ENCODE results near the gene MRPS22. TPM values are rescaled to one million over a fixed set of nuclear protein-coding genes. Genes with fewer than 3 reads are reported as not detected.
A peak's percentile ranks its signal among the peaks of the same experiment; 100 is the strongest.

The MRPS22 gene
- total and polyA plus RNA-seq, 9 of the 15 experiments (the other 6 are each of a cell fraction or from before 2014, with no cell fraction given): 148 to 397 (median 229) TPM

GRCh38 chr3:139389552-139390368 is 45.9 kb downstream of the MRPS22 start, which contains the start of gene COPB2 (continued):
- TF ChIP-seq CBFA2T3 (IDR thresholded peaks at IDR 0.05) (no peak), EP400 (IDR thresholded peaks at IDR 0.05) (peak; percentile 98), ZBTB7A (IDR thresholded peaks at IDR 0.05; ENCODE audit: borderline replicate concordance, control insufficient read depth, low read depth, low read length) (no peak), PKNOX1 (IDR thresholded peaks at IDR 0.05) (peak; percentile 93), ZNF584 (CRISPR knock-in tag; IDR thresholded peaks at IDR 0.05; ENCODE audit: low read depth) (no peak), SAP30 (IDR thresholded peaks at IDR 0.05; ENCODE audit: borderline replicate concordance, insufficient read depth, low read depth, low read length, poor library complexity, severe bottlenecking) (no peak), ZFX (CRISPR knock-in tag; IDR thresholded peaks at IDR 0.05) (peak; percentile 97), ZFP1 (CRISPR knock-in tag; IDR thresholded peaks at IDR 0.05) (no peak), HINFP (tag; conservative IDR thresholded peaks at IDR 0.05; ENCODE audit: low read depth) (no peak), NELFE (IDR thresholded peaks at IDR 0.05; ENCODE audit: insufficient read depth, insufficient read length) (no peak), ATF1 (CRISPR knock-in tag; IDR thresholded peaks at IDR 0.05) (0 out of 2 replicates have a peak, but pooled peaks have one; percentile 2), ATF1 (tag; IDR thresholded peaks at IDR 0.05) (peak; percentile 95), JUN (IDR thresholded peaks at IDR 0.05; ENCODE audit: borderline replicate concordance, low read depth, low read length) (peak; percentile 7; the same call in 1 of the 2 replicates), JUN (CRISPR knock-in tag; IDR thresholded peaks at IDR 0.05; ENCODE audit: borderline replicate concordance) (no peak), HBP1 (CRISPR knock-in tag; IDR thresholded peaks at IDR 0.05) (no peak), GABPA (tag; conservative IDR thresholded peaks at IDR 0.05; ENCODE audit: low read depth) (peak; percentile 85), FOXJ3 (CRISPR knock-in tag; IDR thresholded peaks at IDR 0.05) (no peak), ZNF23 (CRISPR knock-in tag; IDR thresholded peaks at IDR 0.05) (no peak), ZNF282 (CRISPR knock-in tag; IDR thresholded peaks at IDR 0.05) (no peak), ZKSCAN8 (CRISPR knock-in tag; IDR thresholded peaks at IDR 0.05) (no peak), ZBTB1 (CRISPR knock-in tag; IDR thresholded peaks at IDR 0.05; ENCODE audit: borderline replicate concordance, low read depth) (no peak), HCFC1 (IDR thresholded peaks at IDR 0.05; ENCODE audit: low read depth, low read length) (peak; percentile 50; the same call in 1 of the 2 replicates), ZNF253 (CRISPR knock-in tag; conservative IDR thresholded peaks at IDR 0.05) (no peak), ARID2 (IDR thresholded peaks at IDR 0.05) (no peak), HNRNPK (IDR thresholded peaks at IDR 0.05; ENCODE audit: low read depth, low read length, poor library complexity, severe bottlenecking) (no peak), NEUROD1 (IDR thresholded peaks at IDR 0.05; ENCODE audit: borderline replicate concordance, low read depth, low read length, partially characterized antibody) (peak; percentile 62)
